ENCODE results near the gene EPHA1.

The EPHA1 gene

DNA sequence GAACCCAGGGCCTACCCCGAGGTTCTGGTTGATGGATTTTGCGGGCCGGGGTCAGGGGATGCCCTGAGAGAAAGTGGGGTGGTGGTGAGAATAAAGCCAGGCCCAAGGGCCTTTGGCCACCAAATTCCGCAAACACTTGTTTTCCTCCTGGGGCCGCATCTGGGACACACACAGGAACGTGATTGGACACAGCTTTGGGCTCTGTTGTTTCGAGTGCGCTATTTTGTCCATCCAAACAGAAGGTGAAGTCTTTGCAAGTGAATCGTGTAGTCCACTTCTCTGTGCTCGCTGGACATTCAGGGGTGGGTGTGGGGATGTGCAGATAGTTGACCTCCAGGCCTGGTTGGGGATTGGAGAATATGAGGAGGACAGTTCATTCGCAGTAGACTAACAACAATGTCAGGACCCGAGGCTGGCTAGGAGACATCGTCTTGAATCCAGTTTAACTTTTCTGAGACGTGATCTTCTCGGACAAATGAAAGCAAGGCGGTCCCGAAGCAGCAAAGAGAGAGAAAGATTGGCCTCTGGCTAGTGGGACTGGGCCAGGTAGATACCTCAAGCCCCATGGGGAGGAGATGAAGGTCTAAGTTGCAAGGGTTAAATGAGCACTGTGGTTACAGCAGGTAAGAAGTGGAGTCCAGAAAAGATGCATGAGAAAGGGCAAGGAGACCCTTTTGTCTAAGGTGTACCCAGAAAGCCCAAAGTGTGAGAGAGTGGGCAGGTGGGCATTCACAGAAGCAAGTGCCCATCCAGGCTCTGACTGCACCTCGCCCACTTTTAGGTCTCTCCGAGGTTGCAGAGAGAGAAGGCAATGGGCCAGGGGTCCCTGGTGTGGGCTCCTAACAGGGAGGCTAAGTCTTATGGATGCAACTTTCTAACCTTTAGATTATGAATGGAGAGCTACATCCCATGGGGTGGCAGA, 45.4 kb downstream of the EPHA1 start:
- no peak for TF ChIP-seq CTCF (IDR thresholded peaks at IDR 0.05)
- no peak overlapping the region for H3K27ac ChIP-seq

GRCh38 chr7:143362131-143363015, 46.3 kb downstream of the EPHA1 start, which contains the start of gene FAM131B:
TSS of gene FAM131B (minus strand) at chr7:143362713. CDS start at chr7:143362603, 110 bp downstream.
- TF ChIP-seq CTCF (IDR thresholded peaks at IDR 0.05) (no peak), ZFX (IDR thresholded peaks at IDR 0.05; ENCODE audit: borderline replicate concordance) (no peak)
- H3K27ac ChIP-seq = no peak within 1 kb of the TSS

DNA sequence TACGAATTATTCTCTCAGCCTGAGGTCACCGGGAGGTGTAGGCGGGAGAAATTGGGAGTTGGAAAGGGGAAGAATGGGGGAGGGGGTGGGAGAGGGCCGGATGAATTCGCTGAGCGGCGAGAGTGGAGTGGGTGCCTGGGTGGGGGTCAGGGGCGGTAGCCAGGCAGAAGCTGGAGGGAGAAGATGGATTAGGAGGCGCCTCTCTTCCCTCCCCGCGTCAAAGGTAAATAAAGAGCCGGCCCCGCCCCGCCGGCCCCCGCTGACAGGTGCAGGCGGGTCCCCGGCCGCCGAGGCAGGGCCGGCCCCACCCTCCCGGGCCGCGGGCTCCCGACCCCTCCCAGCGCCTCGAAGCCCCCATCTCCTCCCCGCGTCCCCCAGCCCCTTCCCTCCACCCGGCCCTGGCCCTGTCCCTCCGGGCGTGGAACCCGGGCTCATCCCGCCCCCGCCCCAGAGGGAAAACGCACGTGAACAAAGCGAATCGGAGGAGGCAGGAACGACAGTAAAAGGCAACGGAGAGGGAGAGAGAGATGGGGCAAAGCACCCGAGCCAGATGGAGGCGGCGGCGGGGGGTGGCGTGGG, 47.0 kb downstream of the EPHA1 start:
- no peak overlapping the region for H3K27ac ChIP-seq
- no peak for TF ChIP-seq CTCF (IDR thresholded peaks at IDR 0.05)
- no peak for TF ChIP-seq ZFX (IDR thresholded peaks at IDR 0.05; ENCODE audit: borderline replicate concordance)

DNA sequence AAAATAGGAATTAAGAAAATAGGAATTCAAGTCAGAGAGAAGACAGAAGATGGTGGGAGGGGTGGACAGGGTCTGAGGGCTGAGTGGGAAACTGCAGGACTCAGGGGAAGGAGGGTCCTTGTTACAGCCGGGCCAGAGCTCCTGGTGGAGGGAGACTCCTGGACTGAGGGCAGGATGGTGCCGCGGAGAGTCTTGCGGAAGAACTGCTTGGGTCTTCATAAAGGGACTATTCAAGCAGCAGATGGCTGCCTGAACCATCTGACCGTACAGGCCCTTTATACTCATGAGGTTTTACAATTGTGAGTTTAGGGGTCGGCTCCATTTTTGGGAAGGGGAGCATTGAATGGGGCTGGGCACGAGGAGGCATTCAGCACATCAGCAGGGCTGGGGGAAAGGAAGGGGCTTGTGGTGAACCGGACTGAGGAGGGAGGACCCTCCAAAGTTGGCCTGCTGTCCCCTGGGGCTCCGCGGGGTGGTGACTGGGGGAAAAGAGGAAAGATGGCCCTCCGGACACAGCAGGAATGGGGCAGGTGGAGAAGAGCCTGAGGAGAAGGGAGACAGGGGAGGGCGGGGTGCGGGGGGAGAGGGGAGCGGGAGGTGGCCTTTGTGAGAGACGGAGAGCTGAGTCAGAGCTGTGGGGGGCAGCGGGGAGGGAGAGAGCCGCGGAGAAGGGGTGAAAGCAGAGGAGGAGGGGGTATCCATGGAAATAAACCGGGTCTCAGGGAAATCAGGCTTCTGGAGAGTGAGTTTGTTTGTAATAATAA, 47.7 kb downstream of the EPHA1 start:
- H3K27ac ChIP-seq = no peak overlapping the region
- TF ChIP-seq CTCF (IDR thresholded peaks at IDR 0.05) = no peak
- TF ChIP-seq ZFX (IDR thresholded peaks at IDR 0.05; ENCODE audit: borderline replicate concordance) = no peak

DNA sequence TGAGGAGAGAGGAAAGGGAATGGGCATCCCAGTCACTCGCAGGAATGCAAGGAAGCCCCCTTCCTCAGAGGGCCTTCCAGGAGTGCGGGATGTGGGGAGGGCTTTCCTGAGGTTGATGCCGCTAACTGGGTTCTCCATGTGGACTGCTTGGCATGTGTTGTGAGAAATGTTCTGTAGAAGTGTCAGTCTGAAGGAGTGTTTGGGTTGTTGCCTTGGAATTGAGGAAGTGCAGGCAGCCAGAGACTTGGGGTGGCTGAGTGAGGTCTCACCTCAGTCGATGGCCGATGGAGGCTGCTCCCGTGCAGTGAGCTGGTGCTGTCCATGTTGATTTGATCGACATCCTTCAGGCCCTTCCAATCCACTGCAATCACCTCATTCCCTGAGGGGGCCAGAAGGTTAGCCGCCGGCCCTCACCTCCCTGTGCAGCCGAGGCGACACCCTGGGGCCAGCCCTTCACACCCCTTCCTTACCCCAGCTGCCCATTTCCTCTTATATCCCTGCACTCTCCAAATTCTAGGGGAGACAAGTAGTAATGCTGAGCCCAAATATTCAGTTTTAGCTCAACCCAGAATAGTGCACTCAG, 48.8 kb downstream of the EPHA1 start:
- no peak overlapping the region for H3K27ac ChIP-seq
- TF ChIP-seq CTCF (IDR thresholded peaks at IDR 0.05) (no peak), ZFX (IDR thresholded peaks at IDR 0.05; ENCODE audit: borderline replicate concordance) (no peak)

- TF ChIP-seq CTCF (IDR thresholded peaks at IDR 0.05) (no peak), ZFX (IDR thresholded peaks at IDR 0.05; ENCODE audit: borderline replicate concordance) (no peak)
- H3K27ac ChIP-seq = no peak overlapping the region
Observed at GRCh38 chr7:143358626-143359025, 50.0 kb downstream of the EPHA1 start.
